Measurements from ENCODE around the gene GATB. TPM values are rescaled to one million over a fixed set of nuclear protein-coding genes. Genes with fewer than 3 reads are reported as not detected.

The GATB gene
- total and polyA plus RNA-seq, 2 donors (not counting 1 experiment from before 2014, with no cell fraction given), result 11.6 to 19.2 TPM

DNA sequence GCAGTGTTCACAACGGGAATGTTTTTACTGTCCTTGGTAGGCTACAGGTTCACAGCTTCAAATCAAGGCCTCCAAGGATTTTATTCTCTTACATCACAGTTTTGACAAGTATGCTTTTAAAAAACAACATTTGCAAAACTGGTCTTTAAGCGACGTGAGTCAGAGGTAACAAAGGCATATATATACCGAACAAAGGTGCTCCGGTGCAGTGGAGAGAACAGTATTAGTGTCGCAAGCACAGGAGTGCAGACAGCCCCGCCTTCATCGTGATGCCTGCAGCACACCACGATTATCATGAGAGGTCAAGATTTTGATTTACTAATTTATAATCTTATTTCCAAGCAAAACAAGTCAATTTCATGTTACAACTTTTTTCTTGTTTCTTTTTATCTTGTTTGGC, 90.8 kb downstream of the GATB start:
- ChIA-PET CTCF (interaction anchor here (0.6 kb wide), 1 partner anchor 106 kb away, joined by 3 read pairs; no protein-coding TSS in a partner anchor), POLR2A (no interaction called here)
- Histone ChIP-seq H3K36me3 (replicated peaks in 1 of 2; ENCODE audit: control extremely low read depth in 1 of 2, control insufficient read depth in 1 of 2, extremely low read depth in 1 of 2, insufficient read depth in 2 of 2, low read length in 1 of 2) (no peaks in the 10 kb centered on the region), H4K20me1 (ENCODE audit: control insufficient read depth, insufficient read depth, low read length, poor library complexity, severe bottlenecking) (no peaks in the 10 kb centered on the region), H3K79me2 (ENCODE audit: control insufficient read depth, insufficient read depth, low read length) (no peaks in the 10 kb centered on the region), H3K27ac (ENCODE audit: low read length in 2 of 2) (no peak overlapping the region), H3K9me3 (ENCODE audit: control extremely low read depth in 1 of 3, control insufficient read depth in 2 of 3, insufficient read depth in 1 of 3, low read length in 2 of 3) (no peaks in the 10 kb centered on the region), H3K27me3 (replicated peaks in 1 of 4; ENCODE audit: control extremely low read depth in 1 of 4, control insufficient read depth in 3 of 4, insufficient read depth in 4 of 4, low read length in 3 of 4) (no peaks in the 10 kb centered on the region), H3K4me2 (replicated peaks; ENCODE audit: low read depth, low read length, poor library complexity, severe bottlenecking) (no peak overlapping the region), H3K4me3 (ENCODE audit: control extremely low read depth in 1 of 5, extremely low read depth in 1 of 5, insufficient read depth in 1 of 5, low read depth in 2 of 5, low read length in 4 of 5) (no peak overlapping the region), H2AFZ (ENCODE audit: insufficient read depth, low read depth, low read length, poor library complexity, severe bottlenecking) (no peak overlapping the region), H3K4me1 (ENCODE audit: control insufficient read depth in 2 of 2, insufficient read depth in 2 of 2, low read length in 2 of 2) (no peaks in the 10 kb centered on the region), H3K9ac (ENCODE audit: low read length) (no peak overlapping the region)
- 100% methylated on average over 5 of the region's 9 CpGs for WGBS (ENCODE audit: insufficient coverage)
- ATAC-seq (ENCODE audit: low read depth) (no peak), DNase-seq (no peak)
- Mint-ChIP-seq H3K9me3 (ENCODE audit: insufficient read depth) (no peaks in the 10 kb centered on the region), H3K4me1 (no peaks in the 10 kb centered on the region), H3K4me3 (no peak overlapping the region), H3K27ac (no peak overlapping the region), H3K27me3 (no peaks in the 10 kb centered on the region)
- intact Hi-C loops (cut with micrococcal nuclease), result no loop called here
- TF ChIP-seq, protein P1, sequence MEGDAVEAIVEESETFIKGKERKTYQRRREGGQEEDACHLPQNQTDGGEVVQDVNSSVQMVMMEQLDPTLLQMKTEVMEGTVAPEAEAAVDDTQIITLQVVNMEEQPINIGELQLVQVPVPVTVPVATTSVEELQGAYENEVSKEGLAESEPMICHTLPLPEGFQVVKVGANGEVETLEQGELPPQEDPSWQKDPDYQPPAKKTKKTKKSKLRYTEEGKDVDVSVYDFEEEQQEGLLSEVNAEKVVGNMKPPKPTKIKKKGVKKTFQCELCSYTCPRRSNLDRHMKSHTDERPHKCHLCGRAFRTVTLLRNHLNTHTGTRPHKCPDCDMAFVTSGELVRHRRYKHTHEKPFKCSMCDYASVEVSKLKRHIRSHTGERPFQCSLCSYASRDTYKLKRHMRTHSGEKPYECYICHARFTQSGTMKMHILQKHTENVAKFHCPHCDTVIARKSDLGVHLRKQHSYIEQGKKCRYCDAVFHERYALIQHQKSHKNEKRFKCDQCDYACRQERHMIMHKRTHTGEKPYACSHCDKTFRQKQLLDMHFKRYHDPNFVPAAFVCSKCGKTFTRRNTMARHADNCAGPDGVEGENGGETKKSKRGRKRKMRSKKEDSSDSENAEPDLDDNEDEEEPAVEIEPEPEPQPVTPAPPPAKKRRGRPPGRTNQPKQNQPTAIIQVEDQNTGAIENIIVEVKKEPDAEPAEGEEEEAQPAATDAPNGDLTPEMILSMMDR (IDR thresholded peaks at IDR 0.05), result no peak
- TF ChIP-seq EZH2 (IDR thresholded peaks at IDR 0.05; ENCODE audit: borderline replicate concordance, insufficient read depth, low read depth, low read length, poor library complexity, severe bottlenecking), result no peak

DNA sequence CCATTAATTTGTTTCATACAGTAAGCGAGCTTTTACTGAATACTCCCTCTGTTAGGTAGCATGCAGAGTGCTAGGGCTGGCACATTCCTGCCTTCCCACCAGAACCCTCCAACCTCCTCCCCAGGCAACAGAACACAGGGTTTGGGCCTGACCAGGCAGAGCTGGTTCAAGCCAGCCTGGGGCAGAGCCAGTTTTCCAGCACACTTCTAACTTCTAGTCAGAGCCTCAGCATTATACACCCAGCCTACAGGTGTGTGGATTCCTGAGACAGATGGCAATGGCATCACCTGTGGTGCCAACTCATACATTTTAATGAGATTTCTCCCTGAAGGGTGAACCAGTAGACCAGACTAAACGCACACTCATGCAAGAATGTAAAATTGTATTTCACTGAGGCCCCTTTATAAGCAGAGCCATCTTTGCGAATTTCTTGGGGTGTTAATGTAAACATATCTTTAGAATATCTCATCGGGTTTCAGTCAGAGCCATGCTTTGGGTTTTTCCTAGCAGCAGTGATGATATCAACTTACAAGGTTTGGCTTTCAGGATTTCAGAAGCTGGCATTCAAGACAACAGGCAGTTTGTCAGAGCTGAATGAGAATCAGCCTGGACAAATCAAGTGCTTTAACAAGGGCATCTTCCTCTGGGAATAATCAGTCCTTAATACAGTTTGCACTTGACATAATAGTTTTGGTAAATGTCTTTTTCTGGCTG, 92.0 kb downstream of the GATB start:
- Histone ChIP-seq H3K4me3 (ENCODE audit: control extremely low read depth in 1 of 5, extremely low read depth in 1 of 5, insufficient read depth in 1 of 5, low read depth in 2 of 5, low read length in 4 of 5) (no peak overlapping the region), H2AFZ (ENCODE audit: insufficient read depth, low read depth, low read length, poor library complexity, severe bottlenecking) (no peak overlapping the region), H3K27ac (ENCODE audit: low read length in 2 of 2) (no peak overlapping the region), H3K36me3 (replicated peaks in 1 of 2; ENCODE audit: control extremely low read depth in 1 of 2, control insufficient read depth in 1 of 2, extremely low read depth in 1 of 2, insufficient read depth in 2 of 2, low read length in 1 of 2) (no peaks in the 10 kb centered on the region), H4K20me1 (ENCODE audit: control insufficient read depth, insufficient read depth, low read length, poor library complexity, severe bottlenecking) (no peaks in the 10 kb centered on the region), H3K4me2 (replicated peaks; ENCODE audit: low read depth, low read length, poor library complexity, severe bottlenecking) (no peak overlapping the region), H3K27me3 (replicated peaks in 1 of 4; ENCODE audit: control extremely low read depth in 1 of 4, control insufficient read depth in 3 of 4, insufficient read depth in 4 of 4, low read length in 3 of 4) (no peaks in the 10 kb centered on the region), H3K9me3 (ENCODE audit: control extremely low read depth in 1 of 3, control insufficient read depth in 2 of 3, insufficient read depth in 1 of 3, low read length in 2 of 3) (no peaks in the 10 kb centered on the region), H3K79me2 (ENCODE audit: control insufficient read depth, insufficient read depth, low read length) (no peaks in the 10 kb centered on the region), H3K9ac (ENCODE audit: low read length) (no peak overlapping the region), H3K4me1 (ENCODE audit: control insufficient read depth in 2 of 2, insufficient read depth in 2 of 2, low read length in 2 of 2) (no peaks in the 10 kb centered on the region)
- Mint-ChIP-seq H3K27me3 (no peaks in the 10 kb centered on the region), H3K27ac (no peak overlapping the region), H3K4me3 (no peak overlapping the region), H3K9me3 (ENCODE audit: insufficient read depth) (no peaks in the 10 kb centered on the region), H3K4me1 (no peaks in the 10 kb centered on the region)
- ChIA-PET POLR2A (no interaction called here), CTCF (no interaction called here)
- intact Hi-C loops (cut with micrococcal nuclease), result no loop called here
- WGBS (ENCODE audit: insufficient coverage), result no CpG with 5 or more reads among the region's 4 CpGs
- TF ChIP-seq, protein P1 (IDR thresholded peaks at IDR 0.05), result no peak
- TF ChIP-seq EZH2 (IDR thresholded peaks at IDR 0.05; ENCODE audit: borderline replicate concordance, insufficient read depth, low read depth, low read length, poor library complexity, severe bottlenecking), result no peak
- ATAC-seq (ENCODE audit: low read depth) (no peak), DNase-seq (no peak)
